UCSD-AML1 (cell line): ENCODE results near the gene ARFGEF3.
"Not testable (repeated sequence)": the region's sequence is repeated elsewhere in the genome, so short reads cannot be mapped to it uniquely, and the experiment has no call there.

ENCODE experiments used
- DNase-seq: peaks from one replicate; lab custom pipeline; 2025; ENCODE audit not compliant: unreplicated experiment; lab: John Stamatoyannopoulos, UW

ARFGEF3 gene

DNA sequence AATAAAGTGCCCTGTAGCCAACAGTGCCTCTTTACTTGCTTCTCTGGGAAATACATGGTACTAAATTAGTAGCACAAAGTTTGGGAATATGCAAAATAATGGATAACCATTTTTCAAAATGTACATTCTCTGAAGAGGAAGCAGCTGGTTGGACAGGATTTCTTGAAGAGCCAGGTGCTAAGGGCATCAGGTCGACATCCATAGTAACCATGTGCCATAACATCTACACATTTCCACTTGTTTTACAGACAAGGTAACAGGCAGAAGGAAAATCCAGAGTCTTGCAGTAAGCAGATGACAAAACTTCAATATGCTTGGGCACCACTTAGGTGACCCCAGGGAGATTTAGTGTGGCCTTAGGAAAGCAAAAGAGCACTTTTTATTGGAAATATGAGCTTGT is 179.4 kb downstream of the ARFGEF3 start:
- DNase-seq = no peak

DNA sequence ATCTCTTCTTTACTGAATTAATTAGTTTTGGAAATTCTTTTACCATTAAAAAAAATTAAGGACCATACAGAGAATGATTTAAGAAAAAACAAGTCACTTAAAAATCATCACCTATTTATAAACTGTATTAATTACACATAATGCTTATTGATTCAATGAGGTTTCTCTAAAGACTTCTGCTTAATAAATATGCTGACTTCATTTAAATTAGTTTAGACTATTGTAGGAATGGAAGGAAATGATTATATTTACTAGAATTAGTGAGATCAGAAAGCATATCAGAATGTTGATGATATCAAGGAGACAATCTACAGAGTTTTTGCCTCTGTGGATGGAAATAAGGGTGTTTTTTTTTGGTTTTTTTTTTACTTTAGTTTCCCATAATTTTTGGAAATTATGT is 181.4 kb downstream of the ARFGEF3 start:
- DNase-seq = no peak

DNA sequence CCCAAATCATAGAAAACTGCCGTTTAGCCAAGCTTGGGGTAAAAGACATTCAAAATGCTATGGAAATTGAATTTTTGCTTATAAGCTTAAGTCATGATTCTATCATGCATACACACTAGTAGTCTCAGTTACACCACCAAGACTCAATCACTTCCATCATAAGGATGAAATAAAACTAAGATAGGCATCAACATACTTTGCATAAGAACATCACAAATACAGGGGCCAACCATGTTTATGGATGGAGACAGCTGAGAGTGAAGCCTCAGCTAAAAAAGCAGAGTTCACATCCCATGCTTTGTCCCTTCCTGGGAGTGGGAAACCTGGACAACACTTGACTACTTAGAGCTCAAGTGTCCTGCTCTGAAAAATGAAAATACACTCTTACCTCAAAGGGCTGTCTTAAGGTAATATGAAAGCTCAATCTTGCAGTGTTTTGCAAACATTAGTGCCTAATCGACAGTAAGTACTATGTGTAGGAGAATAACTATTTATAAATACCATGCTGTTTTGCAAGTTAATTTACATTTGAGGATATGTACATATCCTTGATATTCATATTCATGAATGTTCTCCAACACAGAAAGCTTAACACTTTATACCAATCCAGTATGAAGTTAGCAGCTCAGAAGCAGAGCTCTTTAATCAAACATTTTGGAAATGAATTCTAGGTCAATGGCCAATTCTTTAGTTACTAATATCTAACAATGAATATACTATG is 184.0 kb downstream of the ARFGEF3 start:
- DNase-seq = no peak

DNA sequence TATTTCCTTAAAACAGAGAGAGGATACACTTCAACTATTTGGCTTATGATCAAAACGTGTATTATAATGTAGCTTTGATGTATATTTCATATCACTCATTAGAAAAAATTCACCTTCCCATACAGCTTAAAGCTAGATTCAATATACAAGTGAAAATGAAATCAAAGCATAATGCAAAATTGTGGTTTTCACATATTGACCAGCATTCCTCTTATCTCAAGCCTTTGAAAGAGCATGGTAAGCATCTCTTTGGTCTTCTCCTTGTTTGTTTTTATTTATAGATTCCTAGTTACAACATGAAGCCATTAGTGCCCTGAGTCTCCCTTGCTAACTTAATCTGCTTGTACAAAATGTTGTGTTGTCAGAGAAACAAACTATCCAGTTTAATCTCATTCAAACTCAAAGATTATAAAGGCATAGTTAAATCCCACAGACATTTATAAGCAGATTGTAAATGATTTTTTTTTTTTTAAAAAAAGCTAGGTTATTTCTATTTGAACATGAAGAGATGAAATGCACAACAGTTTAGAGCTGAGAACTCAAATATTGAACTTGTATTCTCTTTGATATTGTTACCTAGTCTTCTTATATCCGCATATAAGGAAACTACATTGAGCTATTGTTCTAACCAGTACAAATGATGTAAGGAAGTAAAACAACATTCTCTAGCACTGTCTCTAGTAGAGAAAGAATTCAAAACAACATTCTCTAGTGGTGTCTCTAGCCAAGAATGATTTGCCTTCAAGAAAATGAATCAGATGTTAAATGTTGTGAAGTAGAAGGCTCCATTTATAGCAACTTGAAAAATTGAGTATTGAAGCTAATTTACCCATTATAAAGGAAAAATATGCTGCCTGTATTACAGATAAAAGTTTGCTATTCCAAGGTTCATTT is 184.8 kb downstream of the ARFGEF3 start:
- no peak for DNase-seq

DNA sequence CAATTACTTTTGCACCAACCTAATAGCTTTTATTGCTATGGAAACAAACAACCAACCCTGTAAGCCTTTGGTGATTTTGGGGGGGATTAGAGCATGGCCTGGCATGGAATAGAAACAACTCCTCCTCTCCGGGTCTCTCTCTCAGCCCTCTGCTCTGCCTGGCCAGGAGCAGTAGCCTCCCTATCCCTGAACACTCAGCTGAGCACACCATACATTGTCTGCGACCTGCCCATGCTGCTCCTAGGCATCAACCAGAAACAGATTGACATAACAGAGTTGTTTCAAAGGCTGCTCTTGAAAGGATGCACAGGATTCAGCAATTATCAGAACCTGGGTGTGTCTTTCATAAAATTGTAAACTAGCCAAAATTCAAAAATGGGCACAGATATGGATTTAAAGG is 186.1 kb downstream of the ARFGEF3 start:
- no peak for DNase-seq

DNA sequence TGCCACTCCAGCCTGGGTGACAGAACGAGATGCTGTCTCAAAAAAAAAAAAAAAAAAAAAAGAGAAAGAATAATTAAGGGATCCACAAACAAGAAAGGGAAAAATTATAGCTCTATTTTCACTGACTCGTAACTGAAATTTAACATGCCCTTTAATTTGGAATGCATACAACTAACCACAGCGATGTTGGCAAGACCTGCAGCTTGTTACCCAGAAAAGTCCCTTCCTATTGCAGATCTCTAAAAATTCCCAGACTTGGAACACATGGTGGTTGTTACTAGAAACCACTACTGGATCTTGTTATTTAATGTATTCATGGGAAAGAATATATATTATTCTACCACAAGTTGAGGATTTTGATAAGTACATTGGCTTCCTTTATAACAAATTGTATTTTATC is 188.2 kb downstream of the ARFGEF3 start:
- DNase-seq = no peak

DNA sequence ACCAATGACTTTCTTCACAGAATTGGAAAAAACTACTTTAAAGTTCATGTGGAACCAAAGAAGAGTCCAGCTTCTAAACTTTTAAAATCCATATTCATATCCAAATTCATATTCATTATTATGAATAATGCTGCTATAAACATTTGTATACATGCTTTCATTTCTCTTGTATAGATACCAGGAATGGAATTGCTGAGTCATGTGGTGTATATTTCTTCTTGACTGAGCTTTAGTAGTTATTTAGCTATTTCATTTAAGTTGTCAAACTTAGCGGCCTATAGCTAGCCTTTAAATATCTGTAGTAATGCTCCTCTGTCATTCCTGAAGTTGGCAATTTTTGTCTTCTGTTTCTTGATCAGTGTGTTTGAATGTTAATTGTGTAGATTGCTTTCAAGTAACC is 196.2 kb downstream of the ARFGEF3 start:
- DNase-seq = no peak

DNA sequence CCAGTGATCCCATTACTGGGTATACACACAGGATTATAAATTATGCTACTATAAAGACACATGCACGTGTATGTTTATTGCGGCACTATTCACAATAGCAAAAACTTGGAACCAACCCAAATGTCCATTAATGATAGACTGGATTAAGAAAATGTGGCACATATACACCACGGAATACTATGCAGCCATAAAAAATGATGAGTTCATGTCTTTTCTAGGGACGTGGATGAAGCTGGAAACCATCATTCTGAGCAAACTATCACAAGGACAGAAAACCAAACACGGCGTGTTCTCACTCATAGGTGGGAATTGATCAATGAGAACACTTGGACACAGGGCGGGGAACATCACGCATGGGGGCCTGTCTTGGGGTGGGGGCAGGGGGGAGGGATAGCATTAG is 206.9 kb downstream of the ARFGEF3 start:
- DNase-seq = not testable (repeated sequence)

DNA sequence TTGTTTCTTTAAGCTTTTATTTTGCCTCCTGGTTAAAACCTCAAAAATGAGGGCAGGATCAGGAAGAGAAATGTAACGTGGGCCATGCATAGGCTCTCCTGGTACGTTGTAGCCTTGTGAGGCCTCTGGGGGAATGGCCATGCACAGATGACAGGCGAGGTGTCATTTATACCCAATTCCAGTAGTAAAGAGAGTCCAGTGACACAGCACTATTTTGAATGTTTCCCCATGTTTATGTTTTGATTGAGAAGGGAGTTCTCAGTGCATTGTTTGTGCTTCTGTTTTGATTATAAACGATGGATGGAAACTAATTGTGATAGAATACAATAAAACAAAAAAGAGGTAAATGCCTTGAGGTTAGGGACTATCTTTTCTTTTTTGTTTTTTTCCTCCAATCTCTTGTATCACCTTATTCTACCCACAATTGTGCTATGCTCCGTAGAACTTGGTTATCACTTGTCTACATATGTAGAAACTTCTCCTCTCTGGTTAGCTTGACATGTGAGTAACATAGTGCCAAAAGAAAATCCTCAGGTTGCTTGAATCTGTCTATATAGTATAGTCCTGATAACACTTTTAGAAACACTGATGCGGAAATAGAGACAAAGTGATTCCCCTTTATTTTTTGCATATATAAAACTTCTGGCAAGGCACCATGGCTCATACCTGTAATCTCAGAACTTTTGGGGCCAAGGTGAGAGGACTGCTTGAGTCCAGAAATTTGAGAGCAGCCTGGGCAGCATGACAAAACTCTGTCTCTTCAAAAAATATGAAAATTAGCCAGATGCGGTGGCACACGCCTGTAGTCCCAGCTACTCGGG is 209.1 kb downstream of the ARFGEF3 start:
- DNase-seq = no peak

DNA sequence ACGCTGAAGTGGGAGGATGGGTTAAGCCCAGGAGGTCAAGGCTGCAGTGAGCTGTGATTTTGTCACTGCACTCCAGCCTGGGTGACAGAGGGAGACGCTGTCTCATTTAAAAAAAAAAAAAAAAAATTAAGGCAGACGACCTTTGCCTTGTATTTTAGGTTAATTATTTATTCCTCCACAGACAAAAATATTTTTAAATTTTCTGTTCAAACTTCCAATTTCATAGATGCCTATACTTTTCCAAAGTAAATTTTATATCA is 209.6 kb downstream of the ARFGEF3 start:
- no peak for DNase-seq

DNA sequence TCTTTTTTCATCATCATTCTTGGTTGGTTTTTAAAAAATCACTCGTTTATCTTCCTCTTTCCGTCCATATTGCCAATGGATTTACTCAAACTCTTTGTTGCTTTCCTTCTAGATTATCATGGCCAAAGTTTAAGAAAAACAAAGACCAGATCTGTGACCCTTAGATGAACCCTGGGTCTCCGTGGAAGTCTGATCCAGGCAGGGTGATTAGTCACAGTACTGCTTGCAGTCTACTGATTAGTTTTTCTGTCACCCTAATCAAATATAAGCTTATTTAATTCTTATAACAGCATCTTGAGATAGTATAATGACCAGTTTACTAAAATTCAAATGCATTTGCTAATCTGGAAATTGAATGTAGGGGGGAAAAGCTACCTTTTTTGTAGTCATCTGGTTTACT is 210.0 kb downstream of the ARFGEF3 start:
- no peak for DNase-seq

DNA sequence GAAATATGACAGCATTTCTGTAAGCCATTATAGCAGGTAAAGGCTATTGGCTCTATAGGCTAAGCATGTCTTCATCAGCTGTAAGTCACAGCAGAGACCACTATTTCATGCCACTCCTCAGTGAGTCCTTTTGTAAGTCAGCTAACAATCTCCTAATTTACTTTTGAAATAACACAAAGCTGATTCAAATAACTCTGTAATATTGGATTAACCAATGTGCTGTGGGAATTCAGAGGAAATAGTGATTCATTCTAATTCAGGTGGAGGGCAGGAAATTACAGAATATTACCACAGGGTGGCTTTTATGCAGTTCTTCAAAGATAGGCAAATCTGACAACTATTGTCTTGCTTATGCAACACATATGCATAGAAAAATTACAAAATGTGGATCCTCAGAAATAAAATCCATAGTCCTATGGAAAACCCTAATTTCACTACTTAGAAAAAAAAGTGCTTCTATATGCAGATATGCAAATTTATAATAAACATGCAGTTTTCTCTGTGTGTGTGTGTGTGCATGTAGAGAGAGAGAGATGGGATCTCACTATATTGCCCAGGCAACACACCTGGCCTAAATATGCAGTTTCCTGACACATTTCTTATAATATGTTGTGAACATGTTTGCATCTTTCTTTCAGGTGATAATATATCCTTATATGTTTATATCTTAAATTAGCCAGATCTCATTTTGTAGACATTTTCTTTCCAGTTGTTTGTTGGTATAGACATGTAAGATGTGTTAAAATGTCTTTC is 211.1 kb downstream of the ARFGEF3 start:
- DNase-seq = no peak

DNA sequence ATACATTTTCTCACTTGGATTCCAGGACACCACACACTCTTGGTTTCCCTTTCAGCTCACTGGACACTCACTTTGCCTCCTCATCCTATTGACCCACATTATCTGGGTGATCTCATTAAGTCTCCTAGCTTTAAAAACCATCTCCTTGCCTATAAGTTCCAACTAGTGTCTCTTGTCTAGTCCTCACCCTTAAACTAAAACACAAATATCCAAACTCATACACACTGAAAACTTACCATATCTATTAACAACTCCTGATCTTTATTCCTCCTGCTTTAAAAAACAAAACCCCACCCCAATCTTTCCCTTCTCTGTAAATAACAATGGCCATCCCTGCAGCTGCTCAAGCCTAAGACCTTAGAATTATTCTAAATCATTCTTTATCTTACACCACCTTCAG is 212.5 kb downstream of the ARFGEF3 start:
- DNase-seq = no peak

DNA sequence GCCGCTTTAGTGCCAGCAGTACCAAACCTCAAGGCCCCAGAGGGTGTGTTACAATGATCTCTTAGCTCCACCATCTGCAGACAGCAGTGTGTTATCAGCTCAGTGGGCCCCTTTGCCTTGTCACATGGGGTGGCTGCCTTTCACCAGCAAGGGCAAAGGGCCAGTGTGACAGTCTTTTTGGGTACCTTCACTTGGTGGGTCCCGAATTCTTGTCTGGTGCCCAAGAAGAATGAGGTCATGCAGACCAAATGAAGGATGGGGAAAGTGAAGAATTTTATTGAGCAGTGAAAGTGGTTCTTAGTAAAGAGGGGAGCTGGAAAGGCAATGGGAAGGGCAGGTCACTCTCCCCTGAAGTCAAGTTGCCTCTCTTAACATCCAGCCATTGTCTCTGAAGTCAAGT is 213.1 kb downstream of the ARFGEF3 start:
- DNase-seq = no peak

DNA sequence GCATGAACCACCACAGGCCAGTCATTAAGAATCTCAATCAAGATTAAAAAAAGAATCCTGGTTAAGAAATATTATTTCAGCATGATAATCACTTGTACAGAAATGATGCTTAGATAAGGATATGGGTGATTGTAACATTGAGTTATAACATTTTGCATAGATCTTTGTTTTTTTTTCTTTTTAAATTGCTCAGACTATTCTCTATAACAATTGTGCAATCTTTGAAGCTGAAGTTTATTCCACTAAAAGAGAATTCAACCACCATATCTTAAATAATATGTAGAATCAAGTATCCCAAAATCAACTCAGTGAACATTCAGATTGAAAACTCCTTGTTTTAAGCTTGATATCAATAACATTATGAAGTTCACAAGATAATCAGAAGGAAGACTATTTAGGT is 215.3 kb downstream of the ARFGEF3 start:
- DNase-seq = no peak

DNA sequence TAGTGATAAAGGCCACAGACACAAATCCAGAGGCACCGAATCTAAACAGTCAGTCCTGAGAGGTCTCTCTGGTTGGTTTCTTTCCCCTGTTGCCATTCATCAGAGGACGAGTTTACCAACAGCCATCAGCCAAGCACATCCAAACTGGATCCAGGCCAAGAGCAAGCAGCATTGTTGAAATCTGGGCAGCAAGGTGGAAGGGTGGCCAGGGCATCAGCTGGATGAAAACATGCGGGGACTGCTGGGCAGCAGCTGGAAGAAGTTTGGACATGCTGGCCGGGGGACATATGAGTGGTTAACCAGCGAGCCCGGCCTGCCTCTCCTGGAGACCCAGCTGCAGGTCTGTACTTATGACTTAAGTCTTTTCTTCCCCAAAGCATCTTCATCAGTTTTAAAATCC is 216.1 kb downstream of the ARFGEF3 start, which contains the start of gene SMIM28:
SMIM28 (plus strand) TSS at position 62 of the 400 bp plus-strand sequence; CDS start at position 230, 168 bp downstream.
- DNase-seq = no peak

DNA sequence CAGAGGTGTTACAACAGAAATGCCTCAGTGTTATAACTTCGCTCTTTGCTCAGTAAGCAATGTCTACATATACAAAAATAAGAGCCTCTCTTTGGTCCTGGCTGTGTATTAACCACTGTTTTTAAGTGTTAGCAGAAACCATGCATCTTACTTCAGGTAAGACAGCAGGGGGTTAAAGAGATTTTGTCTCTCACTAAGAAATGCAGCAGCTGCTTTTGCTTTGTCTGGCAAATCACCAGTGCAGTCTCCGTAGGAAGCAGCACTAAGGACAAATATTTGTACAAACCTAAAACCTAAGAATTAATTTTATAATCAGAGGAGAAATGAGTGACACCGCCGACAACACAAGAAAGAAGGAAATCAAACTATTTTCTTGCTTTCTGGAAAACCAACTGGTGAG is 216.7 kb downstream of the ARFGEF3 start:
- no peak for DNase-seq

DNA sequence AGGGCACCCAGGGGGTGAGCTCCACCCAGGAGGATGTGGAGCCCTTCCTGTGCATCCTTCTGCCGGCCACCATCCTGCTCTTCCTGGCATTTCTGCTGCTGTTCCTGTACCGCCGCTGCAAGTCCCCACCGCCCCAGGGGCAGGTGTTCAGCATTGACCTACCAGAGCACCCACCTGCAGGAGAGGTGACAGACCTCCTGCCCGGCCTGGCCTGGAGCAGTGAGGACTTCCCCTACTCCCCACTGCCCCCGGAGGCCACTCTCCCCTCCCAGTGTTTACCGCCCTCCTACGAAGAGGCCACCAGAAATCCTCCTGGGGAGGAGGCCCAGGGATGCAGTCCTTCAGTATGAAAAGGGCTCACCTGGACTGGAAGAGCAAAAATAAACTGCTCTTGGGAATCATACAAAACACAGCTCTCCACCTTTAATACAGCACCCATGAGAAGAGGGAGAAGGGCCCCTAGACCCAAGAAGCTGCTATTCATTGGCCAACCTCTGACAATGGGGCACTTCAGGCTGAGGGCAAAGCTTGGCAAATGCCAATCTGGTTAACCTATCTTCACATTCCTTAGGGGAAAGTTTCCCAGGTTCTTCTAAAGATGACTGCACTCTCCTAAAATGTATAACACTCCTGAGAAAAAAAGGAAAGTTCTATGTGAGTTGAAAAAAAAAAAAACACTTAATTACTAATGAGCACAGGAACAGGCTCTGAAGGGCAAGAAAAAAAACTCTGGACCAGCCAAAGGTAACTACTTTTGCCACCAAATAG is 220.9 kb downstream of the ARFGEF3 start:
- no peak for DNase-seq

DNA sequence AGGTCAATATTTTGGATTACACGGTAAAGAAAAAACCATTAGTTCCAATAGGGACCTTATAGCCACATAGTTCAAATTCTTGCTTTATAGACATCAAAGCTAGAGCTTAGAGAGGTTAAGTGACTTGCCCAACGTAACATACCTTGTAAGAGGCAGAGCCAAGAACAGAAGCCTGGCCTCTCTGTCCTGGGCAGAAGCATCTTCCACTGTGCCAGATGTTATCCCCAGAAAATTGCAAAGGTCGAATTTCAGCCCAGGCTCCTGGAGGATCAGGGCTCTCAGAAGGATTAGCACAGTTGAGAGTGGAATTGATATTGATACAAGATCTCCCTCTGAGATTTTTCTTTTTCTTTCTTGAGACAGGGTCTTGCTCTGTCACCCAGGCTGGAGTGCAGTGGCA is 222.0 kb downstream of the ARFGEF3 start:
- DNase-seq = no peak

DNA sequence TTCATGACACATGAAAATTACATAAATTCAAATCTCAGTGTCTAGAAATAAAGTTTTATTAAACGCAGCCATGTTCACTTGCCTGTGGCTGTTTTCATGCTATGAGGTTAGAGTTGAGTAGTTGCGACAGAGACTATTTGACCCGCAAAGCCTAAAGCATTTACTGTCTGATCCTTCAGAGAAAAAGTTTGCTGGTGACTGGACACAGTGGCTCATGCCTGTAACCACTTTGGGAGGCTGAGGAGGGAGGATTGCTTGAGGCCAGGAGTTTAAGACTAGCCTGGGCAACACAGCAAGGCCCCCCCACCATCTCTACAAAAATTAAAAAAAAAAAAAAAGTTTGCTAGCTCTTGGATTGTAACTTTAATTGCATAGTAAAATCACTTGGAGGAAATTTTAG is 225.2 kb downstream of the ARFGEF3 start:
- no peak for DNase-seq
